Measurements from ENCODE around the gene PTK6.

DNA sequence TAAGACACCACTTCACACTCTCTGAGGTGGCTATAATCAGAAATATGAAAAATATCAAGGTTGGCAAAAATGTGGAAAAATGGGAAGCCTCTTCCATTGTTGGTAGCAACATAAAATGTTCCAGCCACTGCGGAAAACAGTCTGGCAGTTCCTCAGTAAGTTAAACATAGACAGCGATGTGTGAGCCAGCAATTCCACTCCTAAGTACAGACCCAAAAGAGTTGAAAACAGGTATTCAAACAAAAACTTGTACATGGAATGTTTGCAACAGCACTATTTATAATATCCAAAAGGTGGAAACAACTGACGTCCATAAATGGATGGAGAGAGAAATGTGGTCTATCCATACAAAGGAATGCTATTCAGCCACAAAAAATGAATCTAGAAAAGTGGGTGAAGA is 24.0 kb downstream of the PTK6 start:
- TF ChIP-seq CTCF (IDR thresholded peaks at IDR 0.05) (no peak), POLR2A (IDR thresholded peaks at IDR 0.05) (no peak)
